Activated T-cell treated with anti-CD3 and anti-CD28 coated beads for 1 hour (primary cell): ENCODE data around the gene RUNDC3A.
"Not testable (repeated sequence)": the region's sequence is repeated elsewhere in the genome, so short reads cannot be mapped to it uniquely, and the experiment has no call there.

Source experiments
- DNase-seq: peaks from one replicate; pipeline ENCODE4 v3.0.0-alpha.2; 2020; ENCODE audit warnings: low read depth

The RUNDC3A gene

DNA sequence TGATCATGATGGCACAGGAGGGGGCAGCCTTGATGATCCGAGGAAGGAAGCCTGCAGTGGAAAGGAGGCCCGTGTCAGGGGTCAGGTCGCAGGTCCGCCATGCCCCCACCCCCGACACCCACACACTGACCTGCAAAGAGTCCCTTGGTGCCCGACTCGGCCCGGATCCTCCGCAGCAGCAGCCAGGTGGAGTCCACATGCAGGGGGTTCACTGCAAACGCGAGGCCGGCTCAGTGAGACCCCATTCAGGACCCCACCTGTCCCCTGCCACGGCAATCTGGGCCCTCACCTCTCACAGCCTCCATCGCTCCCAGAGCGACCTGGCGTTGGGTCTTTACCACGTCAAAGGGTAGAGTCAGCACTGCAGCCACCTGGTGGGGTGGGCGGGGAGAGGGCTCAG, 11.7 kb downstream of the RUNDC3A start:
- DNase-seq: no peak

- no peak for DNase-seq
These were observed 13.1 kb downstream of the RUNDC3A start for GRCh38 chr17:44321246-44322120.

DNA sequence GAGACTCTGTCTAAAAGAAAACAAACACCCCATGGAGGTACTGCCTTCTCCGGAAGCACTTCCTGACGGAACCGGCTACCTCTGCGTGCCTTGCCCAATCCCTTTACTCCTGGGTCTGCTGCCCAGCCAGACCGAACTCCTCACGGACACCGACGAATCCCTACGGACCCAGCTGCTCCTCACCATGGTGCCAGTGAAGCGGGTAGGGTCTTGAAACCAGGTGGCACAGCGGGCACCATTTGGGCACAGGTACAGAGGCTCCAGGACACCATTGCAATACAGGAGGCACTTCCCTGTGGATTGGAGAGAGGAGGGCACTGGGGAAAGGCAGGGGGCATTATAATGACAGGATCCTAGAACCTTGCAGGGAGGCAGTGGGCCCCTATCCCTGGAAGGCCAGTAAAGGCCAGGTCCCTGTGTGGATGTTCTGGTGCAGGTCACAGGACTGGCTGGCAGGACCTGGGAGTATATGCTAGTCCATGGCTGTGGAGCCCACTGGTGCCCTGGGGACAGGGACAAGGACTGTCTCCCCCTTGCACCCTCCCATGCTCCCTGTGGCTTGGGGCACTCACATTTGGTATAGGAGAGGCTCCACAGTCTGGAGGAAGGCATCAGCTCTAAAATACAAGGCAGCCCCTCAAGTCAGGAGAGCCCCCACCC, 14.0 kb downstream of the RUNDC3A start:
- no peak for DNase-seq

DNA sequence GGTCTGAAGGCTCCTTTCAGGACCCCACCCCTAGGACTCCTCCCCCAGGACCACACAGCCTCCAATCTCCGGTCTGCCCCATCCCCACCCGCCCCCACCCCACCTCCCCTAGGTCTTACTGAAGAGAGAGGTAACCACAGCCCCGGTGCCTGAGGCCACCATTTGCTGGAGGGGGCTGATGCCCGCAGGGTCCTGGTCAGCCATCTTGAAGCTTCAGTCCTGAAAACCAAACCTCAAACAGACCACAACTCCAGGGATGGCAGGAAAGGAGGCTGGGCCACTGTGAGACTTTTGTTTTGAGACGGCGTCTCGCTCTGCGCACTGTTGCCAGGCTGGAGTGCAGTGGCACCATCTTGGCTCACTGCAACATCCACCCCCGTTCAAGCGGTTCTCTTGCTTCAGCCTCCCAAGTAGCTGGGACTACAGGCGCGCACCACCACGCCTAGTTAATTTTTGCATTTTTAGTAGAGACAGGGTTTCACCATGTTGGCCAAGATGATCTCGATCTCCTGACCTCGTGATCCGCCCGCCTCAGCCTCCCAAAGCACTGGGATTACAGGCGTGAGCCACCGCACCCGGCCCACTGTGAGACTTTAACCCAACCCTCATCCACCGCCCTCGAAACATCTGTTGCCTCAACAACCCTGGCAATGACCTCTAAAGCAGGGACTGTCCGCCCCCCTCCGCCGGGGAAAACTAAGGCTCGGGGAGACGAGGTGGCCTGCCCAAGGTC, 15.1 kb downstream of the RUNDC3A start:
- DNase-seq: no peak

- no peak for DNase-seq
These were observed 15.7 kb downstream of the RUNDC3A start for GRCh38 chr17:44324092-44324570.

- DNase-seq: peak; percentile 94
These were observed 16.3 kb downstream of the RUNDC3A start, which contains the start of gene SLC25A39 for GRCh38 chr17:44324571-44325275. SLC25A39 (minus strand) TSS chr17:44324823; CDS start chr17:44323562, 1,261 bp downstream.

DNA sequence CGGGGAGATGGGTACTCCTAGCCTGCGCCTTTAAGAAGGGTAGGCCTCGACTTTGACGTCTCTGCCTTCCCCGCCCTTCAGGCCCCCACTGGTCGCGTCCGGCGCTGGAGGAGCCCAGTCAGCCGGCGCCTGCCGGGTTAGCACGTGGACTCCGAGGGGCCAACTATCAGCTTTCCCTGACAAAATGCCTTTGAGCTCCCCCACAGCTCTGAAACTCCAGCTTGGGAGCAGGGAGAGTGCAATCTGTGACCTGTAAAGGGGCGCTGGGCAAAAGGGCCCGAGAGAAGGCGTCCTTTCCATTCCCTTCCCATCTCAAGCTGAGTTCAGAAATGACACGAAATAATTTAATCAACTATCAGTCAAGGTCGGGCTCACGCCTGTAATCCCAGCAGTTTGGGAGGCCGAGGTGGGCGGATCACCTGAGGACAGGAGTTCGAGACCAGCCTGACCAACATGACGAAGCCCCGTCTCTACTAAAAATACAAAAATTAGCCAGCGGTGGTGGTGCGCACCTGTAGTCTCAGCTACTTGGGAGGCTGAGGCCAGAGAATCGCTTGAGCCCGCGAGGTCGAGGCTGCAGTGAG, 18.6 kb downstream of the RUNDC3A start:
- DNase-seq: peak; percentile 89

DNA sequence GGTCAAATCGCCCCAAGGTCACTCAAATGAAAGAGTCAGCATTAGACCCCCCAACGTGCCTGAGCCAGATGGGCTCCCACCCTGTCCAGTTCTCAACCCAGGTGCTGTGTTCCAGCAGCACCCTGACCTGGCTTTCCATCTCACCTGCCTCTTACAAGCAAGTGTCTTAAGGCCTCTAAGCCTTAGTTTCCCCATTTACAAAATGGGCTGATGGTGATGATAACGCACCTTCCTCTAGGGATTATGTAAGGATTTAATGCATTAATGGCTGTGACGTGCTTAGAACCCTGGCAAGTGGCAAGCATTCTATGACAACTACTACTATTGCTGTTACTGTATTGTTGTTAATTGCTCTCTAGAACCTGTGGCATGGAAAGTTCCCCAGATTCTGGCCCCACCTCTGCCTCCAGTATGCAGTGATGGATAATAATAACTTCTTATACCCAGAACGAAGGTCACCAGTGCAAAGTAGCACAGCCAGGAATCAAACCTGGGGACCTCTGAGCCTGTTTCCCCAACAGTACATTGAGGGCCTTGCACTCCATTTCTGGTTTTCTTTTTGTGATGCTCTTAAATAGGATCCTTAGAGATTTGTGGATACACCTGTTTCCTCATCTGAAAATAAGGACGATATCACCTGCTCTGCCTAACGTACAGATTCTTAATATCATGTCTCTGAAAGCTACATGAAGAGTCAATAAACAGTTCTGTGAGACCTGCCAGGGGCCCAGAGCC, 19.5 kb downstream of the RUNDC3A start:
- DNase-seq: no peak

- DNase-seq: not testable (repeated sequence)
These were observed 21.1 kb downstream of the RUNDC3A start for GRCh38 chr17:44329516-44329915.

DNA sequence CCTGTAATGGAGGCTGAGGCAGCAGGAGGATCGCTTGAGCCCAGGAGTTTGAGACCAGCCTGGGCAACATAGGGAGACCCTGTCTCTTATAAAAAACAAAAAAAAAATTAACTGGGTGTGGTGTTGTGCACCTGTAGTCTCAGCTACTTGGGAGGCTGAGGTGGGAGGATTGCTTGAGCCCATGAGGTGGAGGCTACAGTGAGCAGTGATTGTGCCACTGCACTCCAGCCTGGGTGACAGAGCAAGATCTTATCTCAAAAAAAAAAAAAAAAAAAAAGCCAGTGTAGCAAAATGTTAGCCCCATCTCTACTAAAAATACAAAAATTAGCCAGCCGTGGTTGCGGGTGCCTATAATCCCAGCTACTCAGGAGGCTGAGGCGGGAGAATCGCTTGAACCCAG, 21.9 kb downstream of the RUNDC3A start:
- DNase-seq: not testable (repeated sequence)

- peak; percentile 48 for DNase-seq
These were observed 22.9 kb downstream of the RUNDC3A start for GRCh38 chr17:44331249-44331760.

DNA sequence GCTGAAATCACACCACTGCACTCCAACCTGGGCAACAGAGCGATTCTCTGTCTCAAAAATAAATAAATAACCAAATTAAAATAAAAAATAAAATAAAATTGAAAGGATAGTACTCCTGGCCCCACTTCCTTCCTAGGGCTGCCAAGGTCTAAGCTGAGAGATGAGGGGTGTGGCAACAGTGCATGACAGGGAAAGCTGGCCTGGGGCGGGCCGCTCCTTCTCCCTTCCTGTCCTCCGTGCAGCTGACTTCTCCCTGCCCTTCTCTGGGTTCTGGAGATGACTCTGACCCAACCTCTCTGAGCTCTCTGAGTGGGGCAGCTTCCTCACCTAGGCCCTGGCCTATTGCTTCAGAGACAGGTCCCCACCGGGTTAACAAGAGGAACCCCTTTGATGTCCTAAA, 25.0 kb downstream of the RUNDC3A start:
- DNase-seq: no peak

DNA sequence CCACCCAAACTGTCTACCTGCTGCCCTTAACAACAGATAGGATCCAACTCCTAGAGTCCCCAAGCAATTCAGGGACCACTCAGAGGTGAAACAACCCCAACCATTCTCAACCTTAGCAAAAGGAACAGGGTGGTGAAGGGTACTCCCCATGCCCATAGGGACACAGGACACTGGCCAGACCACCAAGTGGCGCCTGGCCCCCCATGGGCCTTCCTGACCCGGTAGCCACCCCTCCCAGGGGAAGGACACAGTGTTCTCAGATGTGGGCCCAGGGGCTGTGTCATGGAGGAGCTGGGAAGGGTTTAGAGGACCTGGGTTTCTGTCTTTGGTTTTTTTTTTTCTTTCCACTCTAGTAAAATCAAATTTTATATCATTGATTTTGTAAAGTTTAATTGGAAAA, 25.9 kb downstream of the RUNDC3A start:
- DNase-seq: no peak

- no peak for DNase-seq
These were observed 26.3 kb downstream of the RUNDC3A start for GRCh38 chr17:44334727-44335126.

- DNase-seq: no peak
These were observed 27.2 kb downstream of the RUNDC3A start for GRCh38 chr17:44335564-44335963.

- DNase-seq: no peak
These were observed 27.6 kb downstream of the RUNDC3A start for GRCh38 chr17:44335968-44336367.

GRCh38 chr17:44338702-44339101, 30.3 kb downstream of the RUNDC3A start:
- no peak for DNase-seq

- DNase-seq: not testable (repeated sequence)
These were observed 32.2 kb downstream of the RUNDC3A start for GRCh38 chr17:44340553-44340952.

GRCh38 chr17:44343510-44344209, 35.3 kb downstream of the RUNDC3A start:
- DNase-seq: no peak

GRCh38 chr17:44344939-44345453, 36.6 kb downstream of the RUNDC3A start, which contains the start of gene GRN:
GRN (plus strand) TSS chr17:44345302; CDS start chr17:44349165, 3,863 bp downstream.
- DNase-seq: peak; percentile 72
